Neural cell (in vitro differentiated cells): ENCODE measurements around the gene CCDC88C. TPM values are rescaled to one million over a fixed set of nuclear protein-coding genes. Genes with fewer than 3 reads are reported as not detected.

Experiments used
- H2AFZ ChIP-seq: fragments of 200-600, 300-800 bp; sonication (generic), shearing (Covaris generic); 2 replicates; pipeline ENCODE4 v1.6.0; 2014; ENCODE audit warnings: low read depth, mild to moderate bottlenecking, antibody characterized with exemption, low read length, moderate library complexity
- H3F3A ChIP-seq: fragments of 200-600 bp; shearing (Covaris generic); 2 replicates; pipeline ENCODE4 v1.6.1; 2016; ENCODE audit warnings: mild to moderate bottlenecking, moderate library complexity, mixed read lengths, antibody characterized with exemption, low read length; ENCODE audit not compliant: insufficient read depth, poor library complexity, severe bottlenecking
- H3K27ac ChIP-seq: fragments of 200-600, 300-800 bp; sonication (generic), shearing (Covaris generic); 2 replicates; pipeline ENCODE4 v1.5.1; 2014; ENCODE audit warnings: mild to moderate bottlenecking, low read length, moderate library complexity
- H3K27me3 ChIP-seq: fragments of 300-800, 200-600 bp; sonication (generic), shearing (Covaris generic); 2 replicates; pipeline ENCODE4 v1.6.0; 2014; ENCODE audit warnings: mild to moderate bottlenecking, low read depth, low read length, moderate library complexity; ENCODE audit not compliant: insufficient read depth
- H3K36me3 ChIP-seq: fragments of 300-800, 200-600 bp; sonication (generic), shearing (Covaris generic); 2 replicates; pipeline ENCODE4 v1.5.1; 2014; ENCODE audit warnings: mild to moderate bottlenecking, antibody characterized with exemption, low read length, moderate library complexity; ENCODE audit not compliant: insufficient read depth
- H3K4me2 ChIP-seq: fragments of 300-800, 200-600 bp; sonication (generic), shearing (Covaris generic); 2 replicates; pipeline ENCODE4 v1.6.0; 2014; ENCODE audit warnings: mild to moderate bottlenecking, low read length
- H3K4me3 ChIP-seq: fragments of 300-800, 200-600 bp; sonication (generic), shearing (Covaris generic); 2 replicates; pipeline ENCODE4 v1.5.1; 2014; ENCODE audit warnings: mild to moderate bottlenecking, low read length, moderate library complexity
- H3K79me2 ChIP-seq: fragments of 200-600 bp; shearing (Covaris generic); replicated peaks from 2 replicates; pipeline ENCODE4 v1.6.0; 2014; ENCODE audit warnings: mild to moderate bottlenecking, low read length, moderate library complexity; ENCODE audit not compliant: insufficient read depth
- H3K9ac ChIP-seq: fragments of 300-800, 200-600 bp; sonication (generic), shearing (Covaris generic); 2 replicates; pipeline ENCODE4 v1.6.1; 2016; ENCODE audit warnings: mild to moderate bottlenecking, low read length, mixed read lengths
- H3K9me2 ChIP-seq: fragments of 200-600 bp; shearing (Covaris generic); 2 replicates; pipeline ENCODE4 v1.6.1; 2016; ENCODE audit warnings: mild to moderate bottlenecking, low read length, mixed read lengths; ENCODE audit not compliant: insufficient read depth
- H3K9me3 ChIP-seq: fragments of 200-600, 300-800 bp; sonication (generic), shearing (Covaris generic); 2 replicates; pipeline ENCODE4 v1.6.1; 2016; ENCODE audit warnings: mild to moderate bottlenecking, mixed run types, low read length, moderate library complexity, mixed read lengths
- H4K20me1 ChIP-seq: fragments of 200-600 bp; shearing (Covaris generic); 2 replicates; pipeline ENCODE4 v1.6.1; 2016; ENCODE audit warnings: mild to moderate bottlenecking, mixed run types; ENCODE audit not compliant: insufficient read depth
- EP300 ChIP-seq: fragments of 450-650 bp; conservative IDR thresholded peaks from 2 replicates; pipeline ENCODE4 v1.6.1; 2014; ENCODE audit warnings: antibody characterized with exemption, mild to moderate bottlenecking, moderate library complexity; ENCODE audit not compliant: poor library complexity, severe bottlenecking
- EZH2 ChIP-seq: fragments of 200-600, 300-800 bp; shearing (Covaris generic), sonication (generic); IDR thresholded peaks from 2 replicates; pipeline ENCODE4 v1.6.1; 2014; ENCODE audit warnings: antibody characterized with exemption, low read length, borderline replicate concordance, mild to moderate bottlenecking; ENCODE audit not compliant: insufficient read depth, poor library complexity, severe bottlenecking
- POLR2AphosphoS5 ChIP-seq: IDR thresholded peaks from 2 replicates; pipeline ENCODE4 v1.6.1; 2012
- RAD21 ChIP-seq: fragments of 450-650 bp; conservative IDR thresholded peaks from 2 replicates; pipeline ENCODE4 v1.6.1; 2014; ENCODE audit warnings: antibody characterized with exemption, mild to moderate bottlenecking, moderate library complexity
- SMC3 ChIP-seq: fragments of 450-650 bp; conservative IDR thresholded peaks from 2 replicates; pipeline ENCODE4 v1.6.1; 2014; ENCODE audit warnings: antibody characterized with exemption, mild to moderate bottlenecking, moderate library complexity; ENCODE audit not compliant: poor library complexity
- TAF1 ChIP-seq: IDR thresholded peaks from 2 replicates; pipeline ENCODE4 v1.6.1; 2012; ENCODE audit warnings: low read depth
- polyA plus RNA-seq: library from polyadenylated mRNA; depleted of rRNA; stranded (reverse); fragments of >200 nt; gene quantifications from 2 replicates; pipeline ENCODE4 v1.2.3, GENCODE V29; 2014
- TF ChIP-seq, protein P1 (sequence below): fragments of 450-650 bp; IDR thresholded peaks from 2 replicates; pipeline ENCODE4 v1.5.1; 2014; ENCODE audit warnings: antibody characterized with exemption, mild to moderate bottlenecking, moderate library complexity; ENCODE audit not compliant: poor library complexity, severe bottlenecking
- TF ChIP-seq, protein P2 (sequence below): IDR thresholded peaks from 2 replicates; pipeline ENCODE4 v1.6.1; 2012; ENCODE audit warnings: borderline replicate concordance

Gene CCDC88C
- polyA plus RNA-seq, 1 donor from 2014 or later: 20.1 TPM

DNA sequence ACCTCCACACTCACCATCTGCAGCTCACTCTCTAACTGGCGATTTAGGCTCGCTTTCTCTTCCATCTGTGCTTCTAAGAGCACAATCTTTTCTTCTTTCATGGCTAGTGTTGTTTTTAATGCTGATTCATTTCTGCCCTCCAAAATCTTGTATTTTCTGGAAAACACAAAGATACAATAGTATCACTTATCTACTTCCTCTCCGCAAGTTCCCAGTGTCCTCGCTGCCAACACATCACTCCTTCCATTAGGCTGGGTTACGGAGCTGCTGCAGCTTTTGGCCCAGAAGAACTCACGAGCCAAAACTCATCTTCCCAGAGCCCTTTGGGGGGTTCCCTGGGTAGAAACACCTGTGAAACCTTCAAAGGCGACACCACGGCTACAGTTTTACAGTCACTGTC is 109.3 kb downstream of the CCDC88C start:
- Histone ChIP-seq H3K9me2 (no peaks in the 10 kb centered on the region), H4K20me1 (no peaks in the 10 kb centered on the region), H3K36me3 (peaks cover 4% of the 10 kb centered on the region), H3K79me2 (no peaks in the 10 kb centered on the region), H3F3A (no peaks in the 10 kb centered on the region), H3K9ac (no peak overlapping the region), H2AFZ (no peak overlapping the region), H3K4me3 (no peak overlapping the region), H3K27ac (no peak overlapping the region), H3K27me3 (no peaks in the 10 kb centered on the region), H3K9me3 (no peaks in the 10 kb centered on the region), H3K4me2 (no peak overlapping the region)
- no peak for TF ChIP-seq POLR2AphosphoS5
- TF ChIP-seq EZH2: no peak
- TF ChIP-seq RAD21: no peak
- TF ChIP-seq, protein P1, sequence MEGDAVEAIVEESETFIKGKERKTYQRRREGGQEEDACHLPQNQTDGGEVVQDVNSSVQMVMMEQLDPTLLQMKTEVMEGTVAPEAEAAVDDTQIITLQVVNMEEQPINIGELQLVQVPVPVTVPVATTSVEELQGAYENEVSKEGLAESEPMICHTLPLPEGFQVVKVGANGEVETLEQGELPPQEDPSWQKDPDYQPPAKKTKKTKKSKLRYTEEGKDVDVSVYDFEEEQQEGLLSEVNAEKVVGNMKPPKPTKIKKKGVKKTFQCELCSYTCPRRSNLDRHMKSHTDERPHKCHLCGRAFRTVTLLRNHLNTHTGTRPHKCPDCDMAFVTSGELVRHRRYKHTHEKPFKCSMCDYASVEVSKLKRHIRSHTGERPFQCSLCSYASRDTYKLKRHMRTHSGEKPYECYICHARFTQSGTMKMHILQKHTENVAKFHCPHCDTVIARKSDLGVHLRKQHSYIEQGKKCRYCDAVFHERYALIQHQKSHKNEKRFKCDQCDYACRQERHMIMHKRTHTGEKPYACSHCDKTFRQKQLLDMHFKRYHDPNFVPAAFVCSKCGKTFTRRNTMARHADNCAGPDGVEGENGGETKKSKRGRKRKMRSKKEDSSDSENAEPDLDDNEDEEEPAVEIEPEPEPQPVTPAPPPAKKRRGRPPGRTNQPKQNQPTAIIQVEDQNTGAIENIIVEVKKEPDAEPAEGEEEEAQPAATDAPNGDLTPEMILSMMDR: no peak
- TF ChIP-seq TAF1: no peak

DNA sequence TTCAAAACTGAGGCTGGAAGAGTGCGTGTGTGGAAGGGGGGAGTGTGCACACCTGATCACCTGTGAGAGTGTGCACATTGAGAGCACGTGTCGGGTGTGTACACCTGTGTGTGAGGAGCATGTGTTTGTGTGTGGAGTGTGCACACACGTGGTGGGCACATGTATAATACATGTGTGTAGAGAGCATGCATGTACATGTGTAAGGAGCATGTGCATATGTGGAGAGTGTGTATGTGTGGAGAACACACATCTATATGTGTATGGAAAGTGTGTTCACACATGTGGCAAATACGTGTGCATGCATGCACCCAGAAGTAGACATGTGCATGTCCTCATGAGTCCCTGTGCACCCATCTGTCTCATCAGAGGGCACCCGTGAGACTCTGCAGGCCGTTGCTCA is 110.0 kb downstream of the CCDC88C start:
- no peak overlapping the region for H3K27ac ChIP-seq
- H3K27me3 ChIP-seq: no peaks in the 10 kb centered on the region
- no peaks in the 10 kb centered on the region for H3K9me3 ChIP-seq
- H3K4me3 ChIP-seq: no peak overlapping the region
- no peak overlapping the region for H3K4me2 ChIP-seq
- H3K79me2 ChIP-seq: no peaks in the 10 kb centered on the region
- H3K9ac ChIP-seq: no peak overlapping the region
- TF ChIP-seq SMC3: no peak
- no peak for TF ChIP-seq TAF1
- TF ChIP-seq, protein P2, sequence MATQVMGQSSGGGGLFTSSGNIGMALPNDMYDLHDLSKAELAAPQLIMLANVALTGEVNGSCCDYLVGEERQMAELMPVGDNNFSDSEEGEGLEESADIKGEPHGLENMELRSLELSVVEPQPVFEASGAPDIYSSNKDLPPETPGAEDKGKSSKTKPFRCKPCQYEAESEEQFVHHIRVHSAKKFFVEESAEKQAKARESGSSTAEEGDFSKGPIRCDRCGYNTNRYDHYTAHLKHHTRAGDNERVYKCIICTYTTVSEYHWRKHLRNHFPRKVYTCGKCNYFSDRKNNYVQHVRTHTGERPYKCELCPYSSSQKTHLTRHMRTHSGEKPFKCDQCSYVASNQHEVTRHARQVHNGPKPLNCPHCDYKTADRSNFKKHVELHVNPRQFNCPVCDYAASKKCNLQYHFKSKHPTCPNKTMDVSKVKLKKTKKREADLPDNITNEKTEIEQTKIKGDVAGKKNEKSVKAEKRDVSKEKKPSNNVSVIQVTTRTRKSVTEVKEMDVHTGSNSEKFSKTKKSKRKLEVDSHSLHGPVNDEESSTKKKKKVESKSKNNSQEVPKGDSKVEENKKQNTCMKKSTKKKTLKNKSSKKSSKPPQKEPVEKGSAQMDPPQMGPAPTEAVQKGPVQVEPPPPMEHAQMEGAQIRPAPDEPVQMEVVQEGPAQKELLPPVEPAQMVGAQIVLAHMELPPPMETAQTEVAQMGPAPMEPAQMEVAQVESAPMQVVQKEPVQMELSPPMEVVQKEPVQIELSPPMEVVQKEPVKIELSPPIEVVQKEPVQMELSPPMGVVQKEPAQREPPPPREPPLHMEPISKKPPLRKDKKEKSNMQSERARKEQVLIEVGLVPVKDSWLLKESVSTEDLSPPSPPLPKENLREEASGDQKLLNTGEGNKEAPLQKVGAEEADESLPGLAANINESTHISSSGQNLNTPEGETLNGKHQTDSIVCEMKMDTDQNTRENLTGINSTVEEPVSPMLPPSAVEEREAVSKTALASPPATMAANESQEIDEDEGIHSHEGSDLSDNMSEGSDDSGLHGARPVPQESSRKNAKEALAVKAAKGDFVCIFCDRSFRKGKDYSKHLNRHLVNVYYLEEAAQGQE: no peak
- TF ChIP-seq EP300: no peak
- TF ChIP-seq, protein P1: no peak
- no peak for TF ChIP-seq POLR2AphosphoS5
- no peak for TF ChIP-seq EZH2
- no peaks in the 10 kb centered on the region for H3K9me2 ChIP-seq
- H3F3A ChIP-seq: no peaks in the 10 kb centered on the region
- H2AFZ ChIP-seq: no peak overlapping the region
- H3K36me3 ChIP-seq: peaks cover 4% of the 10 kb centered on the region
- no peaks in the 10 kb centered on the region for H4K20me1 ChIP-seq
